ENCODE results near the gene PAFAH1B2.

DNA sequence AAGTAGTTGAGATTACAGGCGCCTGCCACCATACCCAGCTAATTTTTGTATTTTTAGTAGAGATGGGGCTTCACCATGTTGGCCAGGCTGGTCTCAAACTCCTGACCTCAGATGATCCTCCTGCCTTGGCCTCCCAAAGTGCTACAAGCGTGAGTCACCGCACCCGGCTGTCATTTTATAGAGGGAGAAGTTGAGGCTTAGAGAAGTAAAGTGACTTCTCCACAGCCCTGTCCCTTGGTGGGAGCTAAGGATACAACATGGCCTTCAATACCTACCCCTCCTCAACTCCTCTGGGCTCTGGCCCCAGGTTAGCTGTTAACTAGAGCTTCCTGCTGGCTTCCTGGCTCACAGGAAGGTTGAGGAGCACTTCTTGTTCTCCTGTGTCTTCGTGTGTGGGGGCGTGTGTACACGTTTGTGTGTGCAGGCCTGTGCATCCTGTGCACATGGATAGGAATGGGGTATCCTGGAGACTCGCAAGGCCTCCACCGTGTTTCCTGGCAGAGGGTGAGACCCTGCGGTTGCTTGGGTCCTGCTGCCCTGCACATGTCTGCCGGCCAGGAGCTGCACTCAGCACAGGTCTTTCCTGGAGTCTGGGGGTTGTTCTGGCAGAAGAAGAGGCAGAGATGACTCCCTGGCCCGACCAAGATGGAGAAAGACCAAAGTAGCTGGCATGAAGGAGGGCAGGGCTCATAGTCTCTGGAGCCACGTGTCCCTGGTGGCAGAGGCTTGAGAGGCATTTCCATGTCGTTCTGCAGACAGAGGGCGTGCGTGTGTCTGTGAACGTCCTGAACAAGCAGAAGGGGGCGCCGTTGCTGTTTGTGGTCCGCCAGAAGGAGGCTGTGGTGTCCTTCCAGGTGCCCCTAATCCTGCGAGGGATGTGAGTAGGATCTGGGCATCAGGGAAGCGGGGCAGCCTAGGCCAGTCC, 36.8 kb downstream of the PAFAH1B2 start:
- TF ChIP-seq, protein P1, sequence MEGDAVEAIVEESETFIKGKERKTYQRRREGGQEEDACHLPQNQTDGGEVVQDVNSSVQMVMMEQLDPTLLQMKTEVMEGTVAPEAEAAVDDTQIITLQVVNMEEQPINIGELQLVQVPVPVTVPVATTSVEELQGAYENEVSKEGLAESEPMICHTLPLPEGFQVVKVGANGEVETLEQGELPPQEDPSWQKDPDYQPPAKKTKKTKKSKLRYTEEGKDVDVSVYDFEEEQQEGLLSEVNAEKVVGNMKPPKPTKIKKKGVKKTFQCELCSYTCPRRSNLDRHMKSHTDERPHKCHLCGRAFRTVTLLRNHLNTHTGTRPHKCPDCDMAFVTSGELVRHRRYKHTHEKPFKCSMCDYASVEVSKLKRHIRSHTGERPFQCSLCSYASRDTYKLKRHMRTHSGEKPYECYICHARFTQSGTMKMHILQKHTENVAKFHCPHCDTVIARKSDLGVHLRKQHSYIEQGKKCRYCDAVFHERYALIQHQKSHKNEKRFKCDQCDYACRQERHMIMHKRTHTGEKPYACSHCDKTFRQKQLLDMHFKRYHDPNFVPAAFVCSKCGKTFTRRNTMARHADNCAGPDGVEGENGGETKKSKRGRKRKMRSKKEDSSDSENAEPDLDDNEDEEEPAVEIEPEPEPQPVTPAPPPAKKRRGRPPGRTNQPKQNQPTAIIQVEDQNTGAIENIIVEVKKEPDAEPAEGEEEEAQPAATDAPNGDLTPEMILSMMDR (IDR thresholded peaks at IDR 0.05 in 8 of 11, conservative IDR thresholded peaks at IDR 0.05 in 3 of 11) = peak; percentile 41 to 83 (median 73)
- peak; percentile 38 to 58 (median 58) for TF ChIP-seq POLR2AphosphoS5 (IDR thresholded peaks at IDR 0.05)
